SK-N-SH (cell line): Measurements from ENCODE around the gene MEGF6. TPM values are rescaled to one million over a fixed set of nuclear protein-coding genes. Genes with fewer than 3 reads are reported as not detected.

Source experiments
- CTCF ChIA-PET: fragments of 300-600, 350-600 bp; formaldehyde crosslinking; extraction: SDS; loops from one replicate; lab custom pipeline; 2021; lab: Yijun Ruan, JAX
- POLR2A ChIA-PET: fragments of 350-600 bp; sonication (Branson Sonifier 250); formaldehyde crosslinking; extraction: SDS; loops from one replicate; lab custom pipeline; 2020; ENCODE audit warnings: antibody characterized with exemption, inconsistent platforms; lab: Yijun Ruan, JAX
- DNase-seq: peaks from one replicate; pipeline ENCODE4 v3.0.0; 2012
- H2AFZ ChIP-seq: fragments of 200-600 bp; sonication (generic); 2 replicates; pipeline ENCODE4 v1.8.1; 2016; ENCODE audit warnings: antibody characterized with exemption, mild to moderate bottlenecking, low read depth
- H3F3A ChIP-seq: fragments of 200-600 bp; sonication (generic); replicated peaks from 2 replicates; pipeline ENCODE3; 2016; ENCODE audit warnings: antibody characterized with exemption, mild to moderate bottlenecking; ENCODE audit not compliant: insufficient read depth
- H3K27ac ChIP-seq, 2 experiments: fragments of 200-500 bp in 1 of 2; fragments of 200-600 bp in 1 of 2; sonication (Bioruptor generic) in 1 of 2; sonication (generic), shearing (Covaris generic) in 1 of 2; 2 replicates each; pipeline versions ENCODE4 v1.5.1 to v1.6.1; 2014 to 2016; ENCODE audit warnings: low read depth in 2 of 2, inconsistent platforms in 1 of 2, low read length in 1 of 2, mild to moderate bottlenecking in 1 of 2, mixed read lengths in 1 of 2
- H3K27me3 ChIP-seq: fragments of 200-600 bp; sonication (generic), shearing (Covaris generic); 2 replicates; pipeline ENCODE4 v1.6.1; 2016; ENCODE audit warnings: mixed run types; ENCODE audit not compliant: insufficient read depth
- H3K36me3 ChIP-seq, 2 experiments: fragments of 200-500 bp in 1 of 2; fragments of 200-600 bp in 1 of 2; sonication (Bioruptor generic) in 1 of 2; sonication (generic) in 1 of 2; replicated peaks in 1 of 2; 2 replicates each; pipeline versions ENCODE3 to v1.5.1; 2014 to 2016; ENCODE audit warnings: low read length in 1 of 2, mild to moderate bottlenecking in 1 of 2; ENCODE audit not compliant: insufficient read depth in 2 of 2, control insufficient read depth in 1 of 2
- H3K4me1 ChIP-seq, 2 experiments: fragments of 200-500 bp in 1 of 2; fragments of 200-600 bp in 1 of 2; sonication (Bioruptor generic) in 1 of 2; sonication (generic), shearing (Covaris generic) in 1 of 2; 2 replicates each; pipeline versions ENCODE4 v1.5.1 to v1.6.1; 2014 to 2016; ENCODE audit warnings: low read depth in 1 of 2, low read length in 1 of 2, mixed run types in 1 of 2; ENCODE audit not compliant: insufficient read depth in 2 of 2, control insufficient read depth in 1 of 2
- H3K4me2 ChIP-seq: fragments of 200-600 bp; sonication (generic), shearing (Covaris generic); 2 replicates; pipeline ENCODE4 v1.6.1; 2017; ENCODE audit warnings: mixed run types
- H3K4me3 ChIP-seq, 2 experiments: fragments of 200-500 bp in 1 of 2; fragments of 200-600 bp in 1 of 2; sonication (Bioruptor generic) in 1 of 2; sonication (generic), shearing (Covaris generic) in 1 of 2; 2 replicates each; pipeline versions ENCODE4 v1.5.1 to v1.8.1; 2014 to 2016; ENCODE audit warnings: low read depth in 2 of 2, inconsistent platforms in 1 of 2, low read length in 1 of 2, mild to moderate bottlenecking in 1 of 2, mixed read lengths in 1 of 2, moderate library complexity in 1 of 2
- H3K79me2 ChIP-seq: fragments of 200-600 bp; sonication (generic); 2 replicates; pipeline ENCODE4 v1.8.1; 2017; ENCODE audit warnings: mild to moderate bottlenecking; ENCODE audit not compliant: insufficient read depth
- H3K9ac ChIP-seq: fragments of 200-600 bp; sonication (generic); 2 replicates; pipeline ENCODE4 v1.6.1; 2017; ENCODE audit warnings: mixed run types
- H3K9me2 ChIP-seq: fragments of 200-600 bp; sonication (generic); 2 replicates; pipeline ENCODE4 v1.6.1; 2017; ENCODE audit warnings: mixed run types
- H3K9me3 ChIP-seq: fragments of 200-600 bp; sonication (generic); 2 replicates; pipeline ENCODE4 v1.6.1; 2017; ENCODE audit warnings: mixed run types, mild to moderate bottlenecking, moderate library complexity
- H4K20me1 ChIP-seq: fragments of 200-600 bp; sonication (generic); 2 replicates; pipeline ENCODE4 v1.6.1; 2017; ENCODE audit warnings: mild to moderate bottlenecking, mixed run types; ENCODE audit not compliant: insufficient read depth
- CHD2 ChIP-seq: fragments of 150-350 bp; IDR thresholded peaks from 2 replicates; pipeline ENCODE4 v1.6.1; 2018; ENCODE audit warnings: low read length; ENCODE audit not compliant: partially characterized antibody
- EP300 ChIP-seq, 2 experiments: IDR thresholded peaks; 2 replicates each; pipeline versions ENCODE4 v1.4.0 to v1.6.1; 2012; ENCODE audit warnings: borderline replicate concordance in 1 of 2, low read depth in 1 of 2, low read length in 1 of 2
- EZH2phosphoT487 ChIP-seq: fragments of 200-600 bp; sonication (generic); IDR thresholded peaks from 2 replicates; pipeline ENCODE4 v1.6.1; 2017; ENCODE audit warnings: low read depth, mixed run types, mild to moderate bottlenecking, antibody characterized with exemption, moderate library complexity, borderline replicate concordance
- GABPA ChIP-seq: IDR thresholded peaks from 2 replicates; pipeline ENCODE4 v1.4.0; 2012; ENCODE audit warnings: low read depth, mild to moderate bottlenecking
- GATA2 ChIP-seq: sonication (generic); formaldehyde crosslinking; IDR thresholded peaks from 2 replicates; pipeline ENCODE4 v1.5.0; 2020; ENCODE audit warnings: mild to moderate bottlenecking, missing genetic modification reagents
- JUND ChIP-seq: IDR thresholded peaks from 2 replicates; pipeline ENCODE4 v1.4.0; 2012
- MEF2A ChIP-seq: IDR thresholded peaks from 2 replicates; pipeline ENCODE4 v1.4.0; 2012; ENCODE audit warnings: low read depth, borderline replicate concordance
- POLR2AphosphoS5 ChIP-seq: IDR thresholded peaks from 2 replicates; pipeline ENCODE4 v1.6.1; 2012; ENCODE audit warnings: low read depth, low read length
- RAD21 ChIP-seq: IDR thresholded peaks from 2 replicates; pipeline ENCODE4 v1.6.1; 2012; ENCODE audit warnings: mild to moderate bottlenecking, low read length
- RXRA ChIP-seq: IDR thresholded peaks from 2 replicates; pipeline ENCODE4 v1.4.0; 2012; ENCODE audit warnings: low read depth, mild to moderate bottlenecking, borderline replicate concordance
- SIN3A ChIP-seq: IDR thresholded peaks from 2 replicates; pipeline ENCODE4 v1.6.1; 2012; ENCODE audit warnings: low read depth, mild to moderate bottlenecking, low read length, moderate library complexity, borderline replicate concordance
- TAF1 ChIP-seq: IDR thresholded peaks from 2 replicates; pipeline ENCODE4 v1.6.1; 2012; ENCODE audit warnings: low read depth, mild to moderate bottlenecking, low read length, moderate library complexity, borderline replicate concordance
- TEAD4 ChIP-seq: IDR thresholded peaks from 2 replicates; pipeline ENCODE4 v1.4.0; 2012; ENCODE audit warnings: mild to moderate bottlenecking, borderline replicate concordance; ENCODE audit not compliant: insufficient read depth
- WGBS: methylation state at CpG from one replicate; pipeline ENCODE4 v1.1.6; 2017; ENCODE audit warnings: low lambda C conversion rate; 5-methylcytosine and 5-hydroxymethylcytosine counted together
- polyA plus RNA-seq, 3 experiments: library from polyadenylated mRNA; depleted of rRNA; stranded (reverse); fragments of >200 nt; gene quantifications; 2 replicates each; pipeline ENCODE4 v1.2.3, GENCODE V29; 2012
- TF ChIP-seq, protein P1 (sequence below): fragments of 150-350 bp; IDR thresholded peaks from 2 replicates; pipeline ENCODE4 v1.6.1; 2016; ENCODE audit warnings: mild to moderate bottlenecking, low read depth, low read length
- TF ChIP-seq, protein P2 (sequence below): IDR thresholded peaks from 2 replicates; pipeline ENCODE4; 2012
- TF ChIP-seq, protein P3 (sequence below): IDR thresholded peaks from 2 replicates; pipeline ENCODE4 v1.4.0; 2012; ENCODE audit warnings: low read depth, borderline replicate concordance

The MEGF6 gene
- polyA plus RNA-seq, 1 of the 3 experiments (the other 2 are of a cell fraction), result 7.6 TPM

DNA sequence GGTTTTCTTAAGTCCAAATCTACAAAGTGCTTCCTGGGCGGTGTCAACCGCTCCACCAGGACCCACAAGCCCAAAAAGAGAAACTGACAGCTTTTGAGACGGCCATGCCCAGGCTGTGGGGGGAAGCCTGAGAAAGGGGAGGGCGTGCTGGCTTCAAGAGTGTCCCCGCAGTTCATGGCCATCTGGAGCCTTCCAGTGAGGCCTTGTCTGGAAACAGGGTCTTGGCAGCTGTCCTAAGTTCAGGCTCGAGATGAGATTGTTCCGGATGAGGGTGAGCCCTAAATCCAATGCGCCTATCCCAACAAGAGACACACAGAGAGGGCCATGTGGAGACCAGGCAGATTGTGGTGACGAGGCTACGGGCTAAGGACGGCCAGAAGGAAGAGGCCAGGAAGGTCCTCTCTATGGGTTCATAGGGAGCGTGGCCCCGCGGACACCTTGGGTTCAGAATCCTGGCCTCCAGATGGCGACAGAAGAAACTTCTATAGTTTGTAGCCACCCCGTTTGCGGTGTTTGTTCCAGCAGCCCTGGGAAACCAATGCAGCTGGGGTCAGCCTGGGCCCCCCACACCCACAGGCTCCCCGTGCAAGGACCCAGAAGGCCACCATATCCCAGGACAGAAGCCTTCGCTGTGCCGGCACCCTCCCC is 86.6 kb downstream of the MEGF6 start (continued):
- TF ChIP-seq TAF1 (no peak), MEF2A (no peak), JUND (no peak)

DNA sequence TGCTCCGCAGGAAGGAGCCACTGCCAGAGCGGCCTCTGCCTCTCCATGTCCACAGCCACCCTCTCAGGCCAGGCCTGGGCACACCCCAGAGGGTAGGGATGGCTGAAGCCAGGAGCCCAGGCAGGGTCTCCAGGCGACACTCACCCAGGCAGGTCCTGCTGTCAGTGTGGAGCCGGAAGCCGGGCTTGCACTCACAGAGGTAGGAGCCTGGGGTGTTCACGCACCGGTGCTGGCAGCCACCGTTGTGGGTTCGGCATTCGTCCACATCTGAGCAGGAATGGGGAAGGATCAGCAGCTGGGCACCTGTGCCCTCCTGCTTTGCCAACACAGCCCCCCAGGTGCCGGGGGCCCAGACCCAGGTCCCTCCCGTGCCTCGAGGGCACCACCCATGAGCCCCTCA is 87.3 kb downstream of the MEGF6 start:
- POLR2A ChIA-PET, result no interaction called here
- no peaks in the 10 kb centered on the region for H3K79me2 ChIP-seq
- no CpG with 5 or more reads among the region's 13 CpGs for WGBS

DNA sequence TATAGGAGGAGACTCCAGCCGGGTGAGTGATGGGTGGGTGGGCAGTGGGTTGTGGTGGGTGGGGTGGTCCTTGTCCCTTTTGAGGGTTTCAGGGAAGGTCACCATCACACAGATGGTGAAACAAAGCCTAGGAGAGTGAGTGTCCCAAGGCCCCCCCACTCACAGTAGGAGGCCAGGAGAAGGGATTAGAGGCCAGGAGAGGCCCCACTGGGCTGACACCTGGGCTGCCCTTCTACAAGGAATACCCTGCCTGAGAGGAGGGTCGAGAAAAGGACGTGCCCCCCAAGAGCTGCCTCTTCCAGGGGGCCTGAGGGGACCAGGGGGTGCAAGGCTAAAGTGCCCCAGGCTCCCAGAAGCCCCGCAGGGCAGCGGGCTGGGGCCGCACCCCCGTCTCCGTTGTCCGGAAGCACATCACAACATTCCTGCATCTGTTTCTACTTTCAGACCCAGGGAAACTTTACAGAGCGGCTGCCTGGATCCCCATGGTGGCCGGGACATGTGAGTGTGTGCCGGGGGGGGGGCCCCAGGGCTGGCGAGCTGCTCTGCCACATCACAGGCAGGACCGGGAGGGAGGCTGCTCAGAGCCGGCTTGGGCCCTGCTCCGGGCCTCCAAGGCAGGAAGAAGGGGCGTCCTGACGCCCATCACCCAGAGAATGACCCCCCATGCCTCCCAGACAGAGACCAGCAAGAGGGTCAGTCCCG is 88.6 kb downstream of the MEGF6 start:
- H3K9me3 ChIP-seq, result no peaks in the 10 kb centered on the region
- ChIA-PET CTCF (interaction anchor here (0.6 to 1.0 kb wide), 5 partner anchors 32 to 96 kb away, joined by 3 read pairs; no protein-coding TSS in a partner anchor), POLR2A (no interaction called here)
- no peaks in the 10 kb centered on the region for H3K27me3 ChIP-seq
- no peak for DNase-seq
- no peak overlapping the region; a peak in 1 of 4 replicates for H3K27ac ChIP-seq
- WGBS, result no CpG with 5 or more reads among the region's 19 CpGs
- H3K9me2 ChIP-seq, result no peaks in the 10 kb centered on the region
- H3K4me3 ChIP-seq, result no peak overlapping the region
- H3K9ac ChIP-seq, result no peak overlapping the region
- no peaks in the 10 kb centered on the region for H3K36me3 ChIP-seq
- H2AFZ ChIP-seq, result no peak overlapping the region
- no peaks in the 10 kb centered on the region for H3F3A ChIP-seq
- H3K4me1 ChIP-seq, result peaks cover 0 to 60% of the 10 kb centered on the region in 2 experiments; a peak in 1 of 4 replicates
- TF ChIP-seq, protein P1, sequence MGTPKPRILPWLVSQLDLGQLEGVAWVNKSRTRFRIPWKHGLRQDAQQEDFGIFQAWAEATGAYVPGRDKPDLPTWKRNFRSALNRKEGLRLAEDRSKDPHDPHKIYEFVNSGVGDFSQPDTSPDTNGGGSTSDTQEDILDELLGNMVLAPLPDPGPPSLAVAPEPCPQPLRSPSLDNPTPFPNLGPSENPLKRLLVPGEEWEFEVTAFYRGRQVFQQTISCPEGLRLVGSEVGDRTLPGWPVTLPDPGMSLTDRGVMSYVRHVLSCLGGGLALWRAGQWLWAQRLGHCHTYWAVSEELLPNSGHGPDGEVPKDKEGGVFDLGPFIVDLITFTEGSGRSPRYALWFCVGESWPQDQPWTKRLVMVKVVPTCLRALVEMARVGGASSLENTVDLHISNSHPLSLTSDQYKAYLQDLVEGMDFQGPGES, result no peak
- TF ChIP-seq POLR2AphosphoS5 (no peak), GATA2 (CRISPR knock-in tag) (no peak), EP300 (IDR thresholded peaks at IDR 0.05; ENCODE audit: borderline replicate concordance in 1 of 2, low read depth in 1 of 2, low read length in 1 of 2) (no peak), RAD21 (no peak), CHD2 (no peak)
- TF ChIP-seq, protein P2, sequence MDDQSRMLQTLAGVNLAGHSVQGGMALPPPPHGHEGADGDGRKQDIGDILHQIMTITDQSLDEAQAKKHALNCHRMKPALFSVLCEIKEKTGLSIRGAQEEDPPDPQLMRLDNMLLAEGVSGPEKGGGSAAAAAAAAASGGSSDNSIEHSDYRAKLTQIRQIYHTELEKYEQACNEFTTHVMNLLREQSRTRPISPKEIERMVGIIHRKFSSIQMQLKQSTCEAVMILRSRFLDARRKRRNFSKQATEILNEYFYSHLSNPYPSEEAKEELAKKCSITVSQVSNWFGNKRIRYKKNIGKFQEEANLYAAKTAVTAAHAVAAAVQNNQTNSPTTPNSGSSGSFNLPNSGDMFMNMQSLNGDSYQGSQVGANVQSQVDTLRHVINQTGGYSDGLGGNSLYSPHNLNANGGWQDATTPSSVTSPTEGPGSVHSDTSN, result no peak
- no peaks in the 10 kb centered on the region for H3K79me2 ChIP-seq
- H4K20me1 ChIP-seq, result no peaks in the 10 kb centered on the region
- H3K4me2 ChIP-seq, result no peak overlapping the region

More for the DNA sequence above, 87.3 kb downstream of the MEGF6 start:
- peaks cover 0 to 49% of the 10 kb centered on the region in 2 experiments; a peak in 1 of 4 replicates for H3K4me1 ChIP-seq
- TF ChIP-seq GATA2 (CRISPR knock-in tag), result no peak
- no peak for TF ChIP-seq EP300 (IDR thresholded peaks at IDR 0.05; ENCODE audit: borderline replicate concordance in 1 of 2, low read depth in 1 of 2, low read length in 1 of 2)
- no peak for TF ChIP-seq GABPA
- no peak for TF ChIP-seq SIN3A
- TF ChIP-seq EZH2phosphoT487, result no peak
- TF ChIP-seq, protein P3, sequence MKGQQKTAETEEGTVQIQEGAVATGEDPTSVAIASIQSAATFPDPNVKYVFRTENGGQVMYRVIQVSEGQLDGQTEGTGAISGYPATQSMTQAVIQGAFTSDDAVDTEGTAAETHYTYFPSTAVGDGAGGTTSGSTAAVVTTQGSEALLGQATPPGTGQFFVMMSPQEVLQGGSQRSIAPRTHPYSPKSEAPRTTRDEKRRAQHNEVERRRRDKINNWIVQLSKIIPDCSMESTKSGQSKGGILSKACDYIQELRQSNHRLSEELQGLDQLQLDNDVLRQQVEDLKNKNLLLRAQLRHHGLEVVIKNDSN, result no peak
- no peak for TF ChIP-seq JUND
- no peak for TF ChIP-seq MEF2A
- no peak for TF ChIP-seq TEAD4
- TF ChIP-seq RXRA, result no peak
- H4K20me1 ChIP-seq, result no peaks in the 10 kb centered on the region
- H3K4me2 ChIP-seq, result no peak overlapping the region
- no peaks in the 10 kb centered on the region for H3F3A ChIP-seq
- H3K4me3 ChIP-seq, result no peak overlapping the region
- DNase-seq, result no peak
- H3K9ac ChIP-seq, result no peak overlapping the region
- no peaks in the 10 kb centered on the region for H3K36me3 ChIP-seq
- H3K9me3 ChIP-seq, result no peaks in the 10 kb centered on the region
- no peaks in the 10 kb centered on the region for H3K27me3 ChIP-seq
- H3K9me2 ChIP-seq, result no peaks in the 10 kb centered on the region
- CTCF ChIA-PET, result interaction anchor here (1.0 to 2.3 kb wide), 4 partner anchors 11 to 92 kb away, joined by 3 to 7 read pairs (median 3); no protein-coding TSS in a partner anchor
- H3K27ac ChIP-seq, result no peak overlapping the region; a peak in 1 of 4 replicates
- H2AFZ ChIP-seq, result no peak overlapping the region
